GM23338 (cell line): ENCODE measurements around the gene KIF17. TPM values are rescaled to one million over a fixed set of nuclear protein-coding genes. Genes with fewer than 3 reads are reported as not detected.

Experiments
- ATAC-seq: fragments of 200-7000 bp; cut with Tn5 transposase; 3 replicates; pipeline ENCODE4 v1.9.1; 2020
- DNase-seq: peaks from one replicate; pipeline ENCODE4 v3.0.0-alpha.2; 2015; ENCODE audit warnings: low spot score
- H2AFZ ChIP-seq: fragments of 200-600 bp; sonication (generic); 2 replicates; pipeline ENCODE4 v1.8.0; 2016; ENCODE audit warnings: antibody characterized with exemption, mild to moderate bottlenecking, moderate library complexity
- H3F3A ChIP-seq: fragments of 200-600 bp; sonication (generic); replicated peaks from 2 replicates; pipeline ENCODE4 v1.8.0; 2017; ENCODE audit warnings: antibody characterized with exemption, mixed run types, low read depth
- H3K27ac ChIP-seq: fragments of 200-600 bp; sonication (generic); 2 replicates; pipeline ENCODE4 v1.6.1; 2016; ENCODE audit warnings: low read depth
- H3K27me3 ChIP-seq: fragments of 200-600 bp; sonication (generic); 2 replicates; pipeline ENCODE4 v1.8.0; 2016; ENCODE audit warnings: mild to moderate bottlenecking, mixed run types, moderate library complexity; ENCODE audit not compliant: insufficient read depth
- H3K36me3 ChIP-seq: fragments of 200-600 bp; sonication (generic); 2 replicates; pipeline ENCODE4 v1.8.0; 2016; ENCODE audit warnings: mild to moderate bottlenecking; ENCODE audit not compliant: insufficient read depth
- H3K4me1 ChIP-seq: fragments of 200-600 bp; sonication (generic); 2 replicates; pipeline ENCODE4 v1.8.0; 2016; ENCODE audit warnings: mild to moderate bottlenecking, moderate library complexity; ENCODE audit not compliant: insufficient read depth
- H3K4me2 ChIP-seq: fragments of 200-600 bp; sonication (generic); 2 replicates; pipeline ENCODE4 v1.7.1; 2017; ENCODE audit warnings: mixed run types
- H3K4me3 ChIP-seq: fragments of 200-600 bp; sonication (generic); 2 replicates; pipeline ENCODE4 v1.6.1; 2016; ENCODE audit warnings: mixed run types
- H3K79me2 ChIP-seq: fragments of 200-600 bp; sonication (generic); replicated peaks from 2 replicates; pipeline ENCODE4 v1.8.0; 2017; ENCODE audit warnings: mild to moderate bottlenecking; ENCODE audit not compliant: insufficient read depth
- H3K9me2 ChIP-seq: fragments of 200-600 bp; sonication (generic); 2 replicates; pipeline ENCODE4 v1.8.0; 2017; ENCODE audit not compliant: insufficient read depth
- H4K20me1 ChIP-seq: fragments of 200-600 bp; sonication (generic); replicated peaks from 2 replicates; pipeline ENCODE4 v1.8.0; 2017; ENCODE audit warnings: mild to moderate bottlenecking; ENCODE audit not compliant: insufficient read depth
- H3K27ac Mint-ChIP-seq: 2 replicates; pipeline ENCODE4 v1.8.0; 2020; ENCODE audit warnings: inconsistent platforms, mild to moderate bottlenecking, moderate library complexity, mixed read lengths
- H3K27me3 Mint-ChIP-seq: 3 replicates; pipeline ENCODE4 v1.8.0; 2022; ENCODE audit warnings: low read depth, mild to moderate bottlenecking, moderate library complexity, mixed read lengths, inconsistent platforms; ENCODE audit not compliant: insufficient read depth, poor library complexity
- H3K36me3 Mint-ChIP-seq: 3 replicates; pipeline ENCODE4 v1.8.0; 2021; ENCODE audit warnings: low read depth, mild to moderate bottlenecking, inconsistent platforms, moderate library complexity, mixed read lengths
- H3K4me1 Mint-ChIP-seq: 3 replicates; pipeline ENCODE4 v1.8.0; 2020; ENCODE audit warnings: mild to moderate bottlenecking, inconsistent platforms, mixed read lengths
- H3K4me3 Mint-ChIP-seq: 3 replicates; pipeline ENCODE4 v1.8.0; 2021; ENCODE audit warnings: moderate library complexity, mild to moderate bottlenecking, inconsistent platforms, mixed read lengths
- H3K9me3 Mint-ChIP-seq: 3 replicates; pipeline ENCODE4 v1.8.0; 2020; ENCODE audit warnings: moderate library complexity, mild to moderate bottlenecking, inconsistent platforms, mixed read lengths
- CREB1 ChIP-seq: fragments of 250-450 bp; sonication (Bioruptor Pico); IDR thresholded peaks from 2 replicates; pipeline ENCODE4 v1.5.0; 2020; ENCODE audit warnings: low read depth, mild to moderate bottlenecking, moderate library complexity
- EZH2phosphoT487 ChIP-seq: fragments of 200-600 bp; sonication (generic); IDR thresholded peaks from one replicate; pipeline ENCODE4 v1.8.1; 2018; ENCODE audit warnings: antibody characterized with exemption; ENCODE audit not compliant: unreplicated experiment
- JUNB ChIP-seq: IDR thresholded peaks from one replicate; pipeline ENCODE4 v1.6.1; 2016; ENCODE audit warnings: antibody characterized with exemption; ENCODE audit not compliant: unreplicated experiment
- NANOG ChIP-seq: IDR thresholded peaks from 2 replicates; pipeline ENCODE4 v1.6.1; 2016; ENCODE audit warnings: antibody characterized with exemption, borderline replicate concordance
- STAT1 ChIP-seq: IDR thresholded peaks from one replicate; pipeline ENCODE4 v1.6.1; 2016; ENCODE audit warnings: antibody characterized with exemption; ENCODE audit not compliant: unreplicated experiment
- ZNF114 ChIP-seq: fragments of 250-450 bp; sonication (Bioruptor Pico); IDR thresholded peaks from 2 replicates; pipeline ENCODE4 v1.5.0; 2020; ENCODE audit warnings: mild to moderate bottlenecking, moderate library complexity
- ZNF331 ChIP-seq: fragments of 250-450 bp; sonication (Bioruptor Pico); IDR thresholded peaks from 2 replicates; pipeline ENCODE4 v1.5.0; 2020; ENCODE audit warnings: low read depth, mild to moderate bottlenecking, moderate library complexity
- polyA plus RNA-seq: library from polyadenylated mRNA; unstranded; fragments of >200 nt; fragmentation: Nextera tagmentation; extraction: Ambion mirVana; gene quantifications from 2 replicates; pipeline ENCODE4 v1.2.1, GENCODE V29; 2016
- total RNA-seq: library from RNA; depleted of rRNA; stranded (reverse); fragments of >200 nt; shearing (Covaris generic); gene quantifications from 2 replicates; pipeline ENCODE4 v1.2.3, GENCODE V29; 2014
- TF ChIP-seq, protein P1 (sequence below): IDR thresholded peaks from 2 replicates; pipeline ENCODE4 v1.6.1; 2016; ENCODE audit warnings: antibody characterized with exemption
- TF ChIP-seq, protein P2 (sequence below), 2 experiments: fragments of 200-600 bp in 1 of 2; sonication (generic) in 1 of 2; conservative IDR thresholded peaks; 2 replicates each; pipeline versions ENCODE4 v1.5.1 to v1.6.1; 2016 to 2017; ENCODE audit warnings: antibody characterized with exemption in 2 of 2, low read depth in 2 of 2, mild to moderate bottlenecking in 2 of 2, moderate library complexity in 1 of 2
- TF ChIP-seq, protein P3 (sequence below): fragments of 250-450 bp; sonication (Bioruptor Pico); IDR thresholded peaks from 2 replicates; pipeline ENCODE4 v1.5.0; 2020; ENCODE audit warnings: mild to moderate bottlenecking, moderate library complexity

KIF17 gene
- total and polyA plus RNA-seq, 2 experiments from 2014 or later = 5.9 to 18.6 TPM

DNA sequence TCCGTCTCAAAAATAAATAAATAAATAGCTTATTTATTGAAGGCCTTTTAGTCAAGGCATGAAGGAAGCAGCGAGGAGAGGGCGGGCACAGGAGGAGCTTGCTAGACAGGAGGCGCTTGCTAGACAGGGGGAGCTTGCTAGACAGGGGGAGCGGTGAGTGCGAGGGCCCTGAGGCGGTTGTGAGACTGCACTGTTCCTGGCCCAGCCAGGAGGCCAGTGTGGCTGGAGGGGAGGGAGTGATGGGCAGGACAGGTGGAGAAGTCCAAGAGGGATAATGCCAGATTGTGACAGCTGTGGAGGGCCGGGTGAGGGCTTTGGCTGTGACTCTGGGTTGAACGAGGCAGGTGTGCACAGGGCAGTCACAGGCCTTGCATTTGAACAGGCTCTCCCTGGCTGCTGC lies 18.2 kb downstream of the KIF17 start:
- DNase-seq (no peak), ATAC-seq (no peak)
- no peak overlapping the region for H3K27ac Mint-ChIP-seq
- no peak overlapping the region for H3K4me2 ChIP-seq
- H3K27me3 ChIP-seq = no peaks in the 10 kb centered on the region
- H3K36me3 Mint-ChIP-seq = peaks cover 6% of the 10 kb centered on the region; the same call in 2 of the 3 replicates
- H2AFZ ChIP-seq = no peak overlapping the region
- peaks cover 5% of the 10 kb centered on the region for H3K27me3 Mint-ChIP-seq
- H3K4me1 Mint-ChIP-seq = peaks cover 11% of the 10 kb centered on the region
- no peaks in the 10 kb centered on the region for H3K79me2 ChIP-seq
- no peaks in the 10 kb centered on the region; the same call in 1 of the 2 replicates for H4K20me1 ChIP-seq
- H3K36me3 ChIP-seq = no peaks in the 10 kb centered on the region
- peaks cover 10% of the 10 kb centered on the region; the same call in 1 of the 2 replicates for H3K4me1 ChIP-seq
- H3K9me3 Mint-ChIP-seq = peaks cover 2% of the 10 kb centered on the region
- 0 out of 2 replicates have a peak, but pooled peaks cover 2% of the 10 kb centered on the region for H3F3A ChIP-seq
- no peak overlapping the region for H3K4me3 Mint-ChIP-seq
- TF ChIP-seq, protein P1, sequence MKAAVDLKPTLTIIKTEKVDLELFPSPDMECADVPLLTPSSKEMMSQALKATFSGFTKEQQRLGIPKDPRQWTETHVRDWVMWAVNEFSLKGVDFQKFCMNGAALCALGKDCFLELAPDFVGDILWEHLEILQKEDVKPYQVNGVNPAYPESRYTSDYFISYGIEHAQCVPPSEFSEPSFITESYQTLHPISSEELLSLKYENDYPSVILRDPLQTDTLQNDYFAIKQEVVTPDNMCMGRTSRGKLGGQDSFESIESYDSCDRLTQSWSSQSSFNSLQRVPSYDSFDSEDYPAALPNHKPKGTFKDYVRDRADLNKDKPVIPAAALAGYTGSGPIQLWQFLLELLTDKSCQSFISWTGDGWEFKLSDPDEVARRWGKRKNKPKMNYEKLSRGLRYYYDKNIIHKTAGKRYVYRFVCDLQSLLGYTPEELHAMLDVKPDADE = no peak
- TF ChIP-seq EZH2phosphoT487 (no peak), ZNF114 (CRISPR knock-in tag) (no peak), CREB1 (no peak), NANOG (no peak), ZNF331 (CRISPR knock-in tag) (no peak), STAT1 (no peak), JUNB (no peak)
- TF ChIP-seq, protein P2, sequence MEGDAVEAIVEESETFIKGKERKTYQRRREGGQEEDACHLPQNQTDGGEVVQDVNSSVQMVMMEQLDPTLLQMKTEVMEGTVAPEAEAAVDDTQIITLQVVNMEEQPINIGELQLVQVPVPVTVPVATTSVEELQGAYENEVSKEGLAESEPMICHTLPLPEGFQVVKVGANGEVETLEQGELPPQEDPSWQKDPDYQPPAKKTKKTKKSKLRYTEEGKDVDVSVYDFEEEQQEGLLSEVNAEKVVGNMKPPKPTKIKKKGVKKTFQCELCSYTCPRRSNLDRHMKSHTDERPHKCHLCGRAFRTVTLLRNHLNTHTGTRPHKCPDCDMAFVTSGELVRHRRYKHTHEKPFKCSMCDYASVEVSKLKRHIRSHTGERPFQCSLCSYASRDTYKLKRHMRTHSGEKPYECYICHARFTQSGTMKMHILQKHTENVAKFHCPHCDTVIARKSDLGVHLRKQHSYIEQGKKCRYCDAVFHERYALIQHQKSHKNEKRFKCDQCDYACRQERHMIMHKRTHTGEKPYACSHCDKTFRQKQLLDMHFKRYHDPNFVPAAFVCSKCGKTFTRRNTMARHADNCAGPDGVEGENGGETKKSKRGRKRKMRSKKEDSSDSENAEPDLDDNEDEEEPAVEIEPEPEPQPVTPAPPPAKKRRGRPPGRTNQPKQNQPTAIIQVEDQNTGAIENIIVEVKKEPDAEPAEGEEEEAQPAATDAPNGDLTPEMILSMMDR (conservative IDR thresholded peaks at IDR 0.05; ENCODE audit: low read depth in 2 of 2) = no peak
- TF ChIP-seq, protein P3, sequence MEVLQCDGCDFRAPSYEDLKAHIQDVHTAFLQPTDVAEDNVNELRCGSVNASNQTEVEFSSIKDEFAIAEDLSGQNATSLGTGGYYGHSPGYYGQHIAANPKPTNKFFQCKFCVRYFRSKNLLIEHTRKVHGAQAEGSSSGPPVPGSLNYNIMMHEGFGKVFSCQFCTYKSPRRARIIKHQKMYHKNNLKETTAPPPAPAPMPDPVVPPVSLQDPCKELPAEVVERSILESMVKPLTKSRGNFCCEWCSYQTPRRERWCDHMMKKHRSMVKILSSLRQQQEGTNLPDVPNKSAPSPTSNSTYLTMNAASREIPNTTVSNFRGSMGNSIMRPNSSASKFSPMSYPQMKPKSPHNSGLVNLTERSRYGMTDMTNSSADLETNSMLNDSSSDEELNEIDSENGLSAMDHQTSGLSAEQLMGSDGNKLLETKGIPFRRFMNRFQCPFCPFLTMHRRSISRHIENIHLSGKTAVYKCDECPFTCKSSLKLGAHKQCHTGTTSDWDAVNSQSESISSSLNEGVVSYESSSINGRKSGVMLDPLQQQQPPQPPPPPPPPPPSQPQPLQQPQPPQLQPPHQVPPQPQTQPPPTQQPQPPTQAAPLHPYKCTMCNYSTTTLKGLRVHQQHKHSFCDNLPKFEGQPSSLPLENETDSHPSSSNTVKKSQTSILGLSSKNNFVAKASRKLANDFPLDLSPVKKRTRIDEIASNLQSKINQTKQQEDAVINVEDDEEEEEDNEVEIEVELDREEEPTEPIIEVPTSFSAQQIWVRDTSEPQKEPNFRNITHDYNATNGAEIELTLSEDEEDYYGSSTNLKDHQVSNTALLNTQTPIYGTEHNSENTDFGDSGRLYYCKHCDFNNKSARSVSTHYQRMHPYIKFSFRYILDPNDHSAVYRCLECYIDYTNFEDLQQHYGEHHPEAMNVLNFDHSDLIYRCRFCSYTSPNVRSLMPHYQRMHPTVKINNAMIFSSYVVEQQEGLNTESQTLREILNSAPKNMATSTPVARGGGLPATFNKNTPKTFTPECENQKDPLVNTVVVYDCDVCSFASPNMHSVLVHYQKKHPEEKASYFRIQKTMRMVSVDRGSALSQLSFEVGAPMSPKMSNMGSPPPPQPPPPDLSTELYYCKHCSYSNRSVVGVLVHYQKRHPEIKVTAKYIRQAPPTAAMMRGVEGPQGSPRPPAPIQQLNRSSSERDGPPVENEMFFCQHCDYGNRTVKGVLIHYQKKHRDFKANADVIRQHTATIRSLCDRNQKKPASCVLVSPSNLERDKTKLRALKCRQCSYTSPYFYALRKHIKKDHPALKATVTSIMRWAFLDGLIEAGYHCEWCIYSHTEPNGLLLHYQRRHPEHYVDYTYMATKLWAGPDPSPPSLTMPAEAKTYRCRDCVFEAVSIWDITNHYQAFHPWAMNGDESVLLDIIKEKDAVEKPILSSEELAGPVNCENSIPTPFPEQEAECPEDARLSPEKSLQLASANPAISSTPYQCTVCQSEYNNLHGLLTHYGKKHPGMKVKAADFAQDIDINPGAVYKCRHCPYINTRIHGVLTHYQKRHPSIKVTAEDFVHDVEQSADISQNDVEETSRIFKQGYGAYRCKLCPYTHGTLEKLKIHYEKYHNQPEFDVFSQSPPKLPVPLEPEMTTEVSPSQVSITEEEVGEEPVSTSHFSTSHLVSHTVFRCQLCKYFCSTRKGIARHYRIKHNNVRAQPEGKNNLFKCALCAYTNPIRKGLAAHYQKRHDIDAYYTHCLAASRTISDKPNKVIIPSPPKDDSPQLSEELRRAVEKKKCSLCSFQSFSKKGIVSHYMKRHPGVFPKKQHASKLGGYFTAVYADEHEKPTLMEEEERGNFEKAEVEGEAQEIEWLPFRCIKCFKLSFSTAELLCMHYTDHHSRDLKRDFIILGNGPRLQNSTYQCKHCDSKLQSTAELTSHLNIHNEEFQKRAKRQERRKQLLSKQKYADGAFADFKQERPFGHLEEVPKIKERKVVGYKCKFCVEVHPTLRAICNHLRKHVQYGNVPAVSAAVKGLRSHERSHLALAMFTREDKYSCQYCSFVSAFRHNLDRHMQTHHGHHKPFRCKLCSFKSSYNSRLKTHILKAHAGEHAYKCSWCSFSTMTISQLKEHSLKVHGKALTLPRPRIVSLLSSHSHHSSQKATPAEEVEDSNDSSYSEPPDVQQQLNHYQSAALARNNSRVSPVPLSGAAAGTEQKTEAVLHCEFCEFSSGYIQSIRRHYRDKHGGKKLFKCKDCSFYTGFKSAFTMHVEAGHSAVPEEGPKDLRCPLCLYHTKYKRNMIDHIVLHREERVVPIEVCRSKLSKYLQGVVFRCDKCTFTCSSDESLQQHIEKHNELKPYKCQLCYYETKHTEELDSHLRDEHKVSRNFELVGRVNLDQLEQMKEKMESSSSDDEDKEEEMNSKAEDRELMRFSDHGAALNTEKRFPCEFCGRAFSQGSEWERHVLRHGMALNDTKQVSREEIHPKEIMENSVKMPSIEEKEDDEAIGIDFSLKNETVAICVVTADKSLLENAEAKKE (CRISPR knock-in tag) = no peak
- H3K9me2 ChIP-seq = no peaks in the 10 kb centered on the region
- no peak overlapping the region for H3K27ac ChIP-seq
- no peak overlapping the region for H3K4me3 ChIP-seq
